K562 (cell line): ENCODE measurements around the gene KRT5. TPM values are rescaled to one million over a fixed set of nuclear protein-coding genes. Genes with fewer than 3 reads are reported as not detected.

Experiments used
- ATAC-seq: fragments of 200-7000 bp; cut with Tn5 transposase; 3 replicates; pipeline ENCODE4 v1.9.1; 2020; ENCODE audit warnings: moderate library complexity
- BruUV-seq: library from RNA; stranded (reverse); fragments of 400-500 nt; replicated peaks from 2 replicates; lab custom pipeline; 2021; lab: Mats Ljungman, UMichigan
- CTCF ChIA-PET: fragments of 300-600 bp; formaldehyde crosslinking; extraction: SDS; loops from one replicate; lab custom pipeline; 2021; ENCODE audit warnings: low intra/inter-chr PET ratio; lab: Yijun Ruan, JAX
- POLR2A ChIA-PET: fragments of 300-600, 350-650 bp; sonication (Branson Sonifier 250); formaldehyde crosslinking; extraction: SDS; loops from one replicate; lab custom pipeline; 2021; ENCODE audit warnings: antibody characterized with exemption, inconsistent platforms; lab: Yijun Ruan, JAX
- DNase-seq, 4 experiments: peaks; one replicate each; pipeline versions ENCODE4 v3.0.0 to v3.0.0-alpha.2; 2011 to 2018; ENCODE audit warnings: low spot score in 3 of 4, mixed read lengths in 3 of 4; ENCODE audit errors: extremely low read depth in 1 of 4
- FAIRE-seq: peaks from 2 replicates; lab custom pipeline; 2011; peaks lifted over from hg19 to GRCh38; lab: Jason Lieb, UNC
- H2AFZ ChIP-seq: 2 replicates; pipeline ENCODE4 v1.6.0; 2011; ENCODE audit warnings: low read depth, low read length, control low read depth, inconsistent platforms
- H3K27ac ChIP-seq: fragments of 200-600 bp; 3 replicates; pipeline ENCODE4 v1.8.0; 2011; ENCODE audit warnings: low read depth, mild to moderate bottlenecking, control low read depth, inconsistent platforms, low read length, moderate library complexity, mixed read lengths; ENCODE audit errors: extremely low read depth
- H3K27me3 ChIP-seq, 2 experiments: fragments of 300-600 bp in 1 of 2; 2 replicates in 1 of 2; 3 replicates in 1 of 2; pipeline versions ENCODE4 v1.6.0 to v1.8.0; 2011; ENCODE audit warnings: inconsistent platforms in 2 of 2, low read length in 2 of 2, mild to moderate bottlenecking in 1 of 2, mixed read lengths in 1 of 2, moderate library complexity in 1 of 2; ENCODE audit not compliant: control insufficient read depth in 2 of 2, insufficient read depth in 2 of 2
- H3K36me3 ChIP-seq: fragments of 300-600 bp; 3 replicates; pipeline ENCODE4 v1.8.0; 2011; ENCODE audit warnings: mild to moderate bottlenecking, low read length, inconsistent platforms; ENCODE audit not compliant: control insufficient read depth, insufficient read depth
- H3K4me1 ChIP-seq, 2 experiments: fragments of 200-600 bp in 1 of 2; replicated peaks in 1 of 2; 2 replicates in 1 of 2; 3 replicates in 1 of 2; pipeline versions ENCODE4 v1.5.1 to v1.8.0; 2011; ENCODE audit warnings: inconsistent platforms in 2 of 2, low read length in 2 of 2, mild to moderate bottlenecking in 1 of 2, mixed read lengths in 1 of 2, moderate library complexity in 1 of 2; ENCODE audit not compliant: control insufficient read depth in 2 of 2, insufficient read depth in 2 of 2
- H3K4me2 ChIP-seq: 2 replicates; pipeline ENCODE4 v1.6.1; 2011; ENCODE audit warnings: low read length, control low read depth, inconsistent platforms, mixed read lengths; ENCODE audit not compliant: insufficient read depth
- H3K4me3 ChIP-seq: fragments of 200-600 bp; sonication (generic), shearing (Covaris generic); 2 replicates; pipeline ENCODE4 v1.5.1; 2016; ENCODE audit warnings: control low read depth, inconsistent platforms
- H3K79me2 ChIP-seq: fragments of 200-600 bp; 3 replicates; pipeline ENCODE4 v1.8.0; 2011; ENCODE audit warnings: low read length, inconsistent platforms; ENCODE audit not compliant: control insufficient read depth, insufficient read depth
- H3K9ac ChIP-seq, 2 experiments: 2 replicates each; pipeline versions ENCODE4 v1.6.0 to v1.6.1; 2011; ENCODE audit warnings: low read depth in 2 of 2, low read length in 2 of 2, control low read depth in 1 of 2, inconsistent platforms in 1 of 2, mild to moderate bottlenecking in 1 of 2, mixed read lengths in 1 of 2; ENCODE audit not compliant: insufficient read depth in 1 of 2
- H3K9me1 ChIP-seq: one replicate; pipeline ENCODE4 v1.6.0; 2011; ENCODE audit warnings: inconsistent platforms, mild to moderate bottlenecking, low read length, moderate library complexity; ENCODE audit not compliant: control insufficient read depth, insufficient read depth
- H3K9me3 ChIP-seq: replicated peaks from 2 replicates; pipeline ENCODE4 v1.5.1; 2011; ENCODE audit warnings: low read depth, low read length, inconsistent platforms; ENCODE audit not compliant: control insufficient read depth, insufficient read depth
- H4K20me1 ChIP-seq: replicated peaks from 2 replicates; pipeline ENCODE4 v1.6.1; 2011; ENCODE audit warnings: low read length, inconsistent platforms, mixed read lengths; ENCODE audit not compliant: control insufficient read depth, insufficient read depth
- CSDE1 ChIP-seq, 2 experiments: fragments of 450-650 bp; IDR thresholded peaks; 2 replicates each; pipeline ENCODE4 v1.6.1; 2016; ENCODE audit warnings: mild to moderate bottlenecking in 1 of 2
- SMAD4 ChIP-seq: fragments of 250-450 bp; sonication (Bioruptor Pico); conservative IDR thresholded peaks from 2 replicates; pipeline ENCODE4 v1.8.0; 2021; ENCODE audit warnings: inconsistent platforms, mild to moderate bottlenecking, moderate library complexity
- STAG1 ChIP-seq: sonication (generic); formaldehyde crosslinking; IDR thresholded peaks from 2 replicates; pipeline ENCODE4 v1.5.0; 2020; ENCODE audit warnings: missing genetic modification reagents, borderline replicate concordance
- TFE3 ChIP-seq: fragments of 450-650 bp; formaldehyde crosslinking; IDR thresholded peaks from 2 replicates; pipeline ENCODE4 v1.4.0; 2020; ENCODE audit warnings: mild to moderate bottlenecking, mixed read lengths
- ZNF668 ChIP-seq: fragments of 250-450 bp; sonication (Bioruptor Pico); IDR thresholded peaks from 2 replicates; pipeline ENCODE4 v1.8.0; 2022; ENCODE audit warnings: mild to moderate bottlenecking, inconsistent platforms
- WGBS: fragments of 100-300 bp; shearing (Covaris generic); methylation state at CpG from one replicate; pipeline ENCODE4 v1.1.6; 2016; ENCODE audit warnings: low coverage, mixed read lengths; ENCODE audit not compliant: insufficient coverage; ENCODE audit errors: missing lambda C conversion rate; 5-methylcytosine and 5-hydroxymethylcytosine counted together
- in situ Hi-C: fragments of 300-500 bp; cut with MboI; formaldehyde crosslinking; loops from 4 replicates; pipeline ENCODE4 v1.15.0; 2018; ENCODE audit warnings: inconsistent platforms, mixed read lengths
- intact Hi-C: fragments of 100-400 bp; cut with micrococcal nuclease; formaldehyde crosslinking; loops from 2 replicates; pipeline ENCODE4 v1.14.2; 2022
- polyA plus RNA-seq, 8 experiments: library from polyadenylated mRNA; depleted of rRNA in 4 of 8; stranded (reverse) in 5 of 8; unstranded in 3 of 8; fragments of >200 nt; fragmentation: Nextera tagmentation in 2 of 8; fragmentation: Illumina TruSeq in 1 of 8; extraction: Ambion mirVana in 2 of 8; extraction: Trizol in 1 of 8; gene quantifications; 2 replicates each; pipeline versions ENCODE4 v1.2.1 to v1.2.3, GENCODE V29; 2011 to 2014; ENCODE audit warnings: inconsistent platforms in 1 of 8, missing spikeins in 1 of 8
- total RNA-seq, 7 experiments: library from RNA; depleted of rRNA in 6 of 7; stranded (reverse); fragments of >200 nt in 6 of 7; fragmentation: Illumina TruSeq in 2 of 7; extraction: Trizol in 2 of 7; gene quantifications; 2 replicates each; pipeline versions ENCODE4 v1.2.1 to v1.2.3, GENCODE V29; 2011 to 2021; ENCODE audit warnings: low replicate concordance in 1 of 7

The KRT5 gene
- total and polyA plus RNA-seq, 9 of the 15 experiments (the other 6 are each of a cell fraction or from before 2014, with no cell fraction given), result 0.32 TPM; not detected in 8

GRCh38 chr12:52502877-52503276 is 17.3 kb downstream of the KRT5 start:
- no peak for FAIRE-seq

More at GRCh38 chr12:52502877-52503276, 17.3 kb downstream of the KRT5 start:
- no peaks in the 10 kb centered on the region for H3K4me1 ChIP-seq
- in situ Hi-C loops (no loop called here), intact Hi-C loops (no loop called here)
- ChIA-PET CTCF (no interaction called here), POLR2A (no interaction called here)
- H3K9me1 ChIP-seq, result no peaks in the 10 kb centered on the region
- no peak overlapping the region for H3K4me2 ChIP-seq
- DNase-seq (no peak), ATAC-seq (no peak)
- H3K79me2 ChIP-seq, result no peaks in the 10 kb centered on the region
- no peaks in the 10 kb centered on the region for H3K36me3 ChIP-seq
- no peak overlapping the region for H3K27ac ChIP-seq
- H2AFZ ChIP-seq, result no peak overlapping the region
- no TSS peak for BruUV-seq
- no peaks in the 10 kb centered on the region; a peak in 1 of 5 replicates for H3K27me3 ChIP-seq
- H3K4me3 ChIP-seq, result no peak overlapping the region
- H3K9me3 ChIP-seq, result no peaks in the 10 kb centered on the region
- TF ChIP-seq STAG1 (CRISPR knock-in tag) (no peak), ZNF668 (no peak), SMAD4 (CRISPR knock-in tag) (no peak), CSDE1 (IDR thresholded peaks at IDR 0.05) (no peak), TFE3 (CRISPR knock-in tag) (peak; percentile 79)
- 0% methylated on average over 1 of the region's 1 CpG for WGBS
- H4K20me1 ChIP-seq, result no peaks in the 10 kb centered on the region
- H3K9ac ChIP-seq, result no peak overlapping the region
